ENCODE measurements around the gene RNF144A.

DNA sequence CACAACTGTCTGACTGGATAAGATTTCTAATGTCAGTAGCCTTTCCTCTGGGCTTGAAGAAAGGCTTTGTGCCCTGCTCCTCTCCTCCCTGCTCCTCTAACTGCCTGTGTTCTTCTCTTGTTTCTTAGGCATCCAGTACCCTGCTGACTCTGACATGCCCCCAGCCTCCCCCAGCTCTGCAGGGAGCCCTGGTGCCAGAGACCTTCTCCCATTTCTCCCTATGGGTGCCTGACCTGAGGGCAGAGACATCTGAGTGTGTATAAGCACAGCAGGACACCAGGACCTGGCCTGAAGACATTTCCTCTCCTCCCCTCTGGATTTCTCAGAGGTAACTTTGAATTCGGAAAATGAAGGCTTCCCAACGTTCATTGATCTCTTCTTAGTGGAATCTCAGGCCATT lies 23.6 kb downstream of the RNF144A start:
- TF ChIP-seq, protein P1, sequence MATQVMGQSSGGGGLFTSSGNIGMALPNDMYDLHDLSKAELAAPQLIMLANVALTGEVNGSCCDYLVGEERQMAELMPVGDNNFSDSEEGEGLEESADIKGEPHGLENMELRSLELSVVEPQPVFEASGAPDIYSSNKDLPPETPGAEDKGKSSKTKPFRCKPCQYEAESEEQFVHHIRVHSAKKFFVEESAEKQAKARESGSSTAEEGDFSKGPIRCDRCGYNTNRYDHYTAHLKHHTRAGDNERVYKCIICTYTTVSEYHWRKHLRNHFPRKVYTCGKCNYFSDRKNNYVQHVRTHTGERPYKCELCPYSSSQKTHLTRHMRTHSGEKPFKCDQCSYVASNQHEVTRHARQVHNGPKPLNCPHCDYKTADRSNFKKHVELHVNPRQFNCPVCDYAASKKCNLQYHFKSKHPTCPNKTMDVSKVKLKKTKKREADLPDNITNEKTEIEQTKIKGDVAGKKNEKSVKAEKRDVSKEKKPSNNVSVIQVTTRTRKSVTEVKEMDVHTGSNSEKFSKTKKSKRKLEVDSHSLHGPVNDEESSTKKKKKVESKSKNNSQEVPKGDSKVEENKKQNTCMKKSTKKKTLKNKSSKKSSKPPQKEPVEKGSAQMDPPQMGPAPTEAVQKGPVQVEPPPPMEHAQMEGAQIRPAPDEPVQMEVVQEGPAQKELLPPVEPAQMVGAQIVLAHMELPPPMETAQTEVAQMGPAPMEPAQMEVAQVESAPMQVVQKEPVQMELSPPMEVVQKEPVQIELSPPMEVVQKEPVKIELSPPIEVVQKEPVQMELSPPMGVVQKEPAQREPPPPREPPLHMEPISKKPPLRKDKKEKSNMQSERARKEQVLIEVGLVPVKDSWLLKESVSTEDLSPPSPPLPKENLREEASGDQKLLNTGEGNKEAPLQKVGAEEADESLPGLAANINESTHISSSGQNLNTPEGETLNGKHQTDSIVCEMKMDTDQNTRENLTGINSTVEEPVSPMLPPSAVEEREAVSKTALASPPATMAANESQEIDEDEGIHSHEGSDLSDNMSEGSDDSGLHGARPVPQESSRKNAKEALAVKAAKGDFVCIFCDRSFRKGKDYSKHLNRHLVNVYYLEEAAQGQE (IDR thresholded peaks at IDR 0.05; ENCODE audit: low read depth), result no peak
- no peak for TF ChIP-seq CEBPB (IDR thresholded peaks at IDR 0.05)
- TF ChIP-seq EGR1 (IDR thresholded peaks at IDR 0.05), result no peak
- TF ChIP-seq, protein P2, sequence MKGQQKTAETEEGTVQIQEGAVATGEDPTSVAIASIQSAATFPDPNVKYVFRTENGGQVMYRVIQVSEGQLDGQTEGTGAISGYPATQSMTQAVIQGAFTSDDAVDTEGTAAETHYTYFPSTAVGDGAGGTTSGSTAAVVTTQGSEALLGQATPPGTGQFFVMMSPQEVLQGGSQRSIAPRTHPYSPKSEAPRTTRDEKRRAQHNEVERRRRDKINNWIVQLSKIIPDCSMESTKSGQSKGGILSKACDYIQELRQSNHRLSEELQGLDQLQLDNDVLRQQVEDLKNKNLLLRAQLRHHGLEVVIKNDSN (IDR thresholded peaks at IDR 0.05), result no peak
- TF ChIP-seq YY1 (IDR thresholded peaks at IDR 0.05; ENCODE audit: low read depth), result no peak
- no peak for TF ChIP-seq EP300 (IDR thresholded peaks at IDR 0.05; ENCODE audit: borderline replicate concordance)
- TF ChIP-seq RAD21 (IDR thresholded peaks at IDR 0.05; ENCODE audit: low read depth), result no peak
- no peak for TF ChIP-seq TAF1 (IDR thresholded peaks at IDR 0.05; ENCODE audit: low read depth)

All from Ishikawa (cell line).